SHP77 treated with DMSO at 0.1 percent for 48 hours (cell line): Measurements from ENCODE around the gene NEAT1.

ENCODE experiments used
- DNase-seq: peaks from one replicate; lab custom pipeline; 2025; lab: John Stamatoyannopoulos, UW

The NEAT1 gene

DNA sequence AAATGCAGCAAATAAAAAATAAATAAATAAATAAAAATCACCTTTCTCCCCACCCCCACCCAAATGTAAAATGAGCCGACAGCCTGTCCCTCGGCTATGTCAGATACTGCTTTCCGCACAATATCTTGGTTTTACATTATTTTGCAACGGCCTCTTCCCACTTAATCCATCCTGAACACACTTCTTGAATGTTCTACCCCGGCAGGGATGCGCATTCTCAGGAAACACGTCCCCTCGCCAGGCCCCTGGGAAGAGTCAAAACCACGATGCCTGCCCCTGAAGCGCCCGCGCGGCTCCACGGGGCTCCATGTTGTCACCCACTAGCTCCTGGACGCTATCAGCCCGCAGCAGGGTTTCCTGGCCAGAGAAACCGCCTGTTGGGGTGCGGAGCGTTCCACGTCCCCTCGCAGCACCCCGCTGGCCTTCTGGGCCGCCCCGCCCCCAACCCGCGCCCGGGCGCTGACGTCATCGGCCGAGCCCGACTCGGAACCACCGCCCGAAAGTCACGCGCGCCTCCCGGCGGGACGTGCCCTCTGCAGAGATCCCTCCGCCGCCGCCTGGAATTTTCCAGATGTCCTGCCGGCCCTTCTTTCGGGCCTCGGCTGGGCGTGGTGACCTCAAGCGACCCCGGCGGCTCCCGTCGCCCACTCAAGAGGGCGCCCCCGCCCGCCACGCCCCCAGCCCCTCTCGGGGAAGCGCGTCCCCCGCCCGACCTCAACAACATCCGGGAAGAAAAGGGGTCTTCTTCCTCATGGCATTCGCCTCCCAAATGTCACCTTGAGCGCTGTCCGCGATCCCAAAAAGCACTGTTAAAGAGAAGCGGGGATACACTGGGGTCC, 585 bp upstream of the NEAT1 start:
- peak; percentile 66 for DNase-seq

DNA sequence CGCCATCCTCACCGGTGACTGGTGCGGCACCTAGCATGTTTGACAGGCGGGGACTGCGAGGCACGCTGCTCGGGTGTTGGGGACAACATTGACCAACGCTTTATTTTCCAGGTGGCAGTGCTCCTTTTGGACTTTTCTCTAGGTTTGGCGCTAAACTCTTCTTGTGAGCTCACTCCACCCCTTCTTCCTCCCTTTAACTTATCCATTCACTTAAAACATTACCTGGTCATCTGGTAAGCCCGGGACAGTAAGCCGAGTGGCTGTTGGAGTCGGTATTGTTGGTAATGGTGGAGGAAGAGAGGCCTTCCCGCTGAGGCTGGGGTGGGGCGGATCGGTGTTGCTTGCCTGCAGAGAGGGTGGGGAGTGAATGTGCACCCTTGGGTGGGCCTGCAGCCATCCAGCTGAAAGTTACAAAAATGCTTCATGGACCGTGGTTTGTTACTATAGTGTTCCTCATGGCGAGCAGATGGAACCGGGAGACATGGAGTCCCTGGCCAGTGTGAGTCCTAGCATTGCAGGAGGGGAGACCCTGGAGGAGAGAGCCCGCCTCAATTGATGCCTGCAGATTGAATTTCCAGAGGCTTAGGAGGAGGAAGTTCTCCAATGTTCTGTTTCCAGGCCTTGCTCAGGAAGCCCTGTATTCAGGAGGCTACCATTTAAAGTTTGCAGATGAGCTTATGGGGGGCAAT, 1.1 kb downstream of the NEAT1 start:
- DNase-seq: no peak

DNA sequence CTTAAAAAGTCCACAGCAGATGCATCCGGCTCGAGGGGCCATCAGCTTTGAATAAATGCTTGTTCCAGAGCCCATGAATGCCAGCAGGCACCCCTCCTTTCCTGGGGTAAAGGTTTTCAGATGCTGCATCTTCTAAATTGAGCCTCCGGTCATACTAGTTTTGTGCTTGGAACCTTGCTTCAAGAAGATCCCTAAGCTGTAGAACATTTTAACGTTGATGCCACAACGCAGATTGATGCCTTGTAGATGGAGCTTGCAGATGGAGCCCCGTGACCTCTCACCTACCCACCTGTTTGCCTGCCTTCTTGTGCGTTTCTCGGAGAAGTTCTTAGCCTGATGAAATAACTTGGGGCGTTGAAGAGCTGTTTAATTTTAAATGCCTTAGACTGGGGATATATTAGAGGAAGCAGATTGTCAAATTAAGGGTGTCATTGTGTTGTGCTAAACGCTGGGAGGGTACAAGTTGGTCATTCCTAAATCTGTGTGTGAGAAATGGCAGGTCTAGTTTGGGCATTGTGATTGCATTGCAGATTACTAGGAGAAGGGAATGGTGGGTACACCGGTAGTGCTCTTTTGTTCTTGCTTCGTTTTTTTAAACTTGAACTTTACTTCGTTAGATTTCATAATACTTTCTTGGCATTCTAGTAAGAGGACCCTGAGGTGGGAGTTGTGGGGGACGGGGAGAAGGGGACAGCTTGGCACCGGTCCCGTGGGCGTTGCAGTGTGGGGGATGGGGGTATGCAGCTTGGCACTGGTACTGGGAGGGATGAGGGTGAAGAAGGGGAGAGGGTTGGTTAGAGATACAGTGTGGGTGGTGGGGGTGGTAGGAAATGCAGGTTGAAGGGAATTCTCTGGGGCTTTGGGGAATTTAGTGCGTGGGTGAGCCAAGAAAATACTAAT, 1.9 kb downstream of the NEAT1 start:
- no peak for DNase-seq

DNA sequence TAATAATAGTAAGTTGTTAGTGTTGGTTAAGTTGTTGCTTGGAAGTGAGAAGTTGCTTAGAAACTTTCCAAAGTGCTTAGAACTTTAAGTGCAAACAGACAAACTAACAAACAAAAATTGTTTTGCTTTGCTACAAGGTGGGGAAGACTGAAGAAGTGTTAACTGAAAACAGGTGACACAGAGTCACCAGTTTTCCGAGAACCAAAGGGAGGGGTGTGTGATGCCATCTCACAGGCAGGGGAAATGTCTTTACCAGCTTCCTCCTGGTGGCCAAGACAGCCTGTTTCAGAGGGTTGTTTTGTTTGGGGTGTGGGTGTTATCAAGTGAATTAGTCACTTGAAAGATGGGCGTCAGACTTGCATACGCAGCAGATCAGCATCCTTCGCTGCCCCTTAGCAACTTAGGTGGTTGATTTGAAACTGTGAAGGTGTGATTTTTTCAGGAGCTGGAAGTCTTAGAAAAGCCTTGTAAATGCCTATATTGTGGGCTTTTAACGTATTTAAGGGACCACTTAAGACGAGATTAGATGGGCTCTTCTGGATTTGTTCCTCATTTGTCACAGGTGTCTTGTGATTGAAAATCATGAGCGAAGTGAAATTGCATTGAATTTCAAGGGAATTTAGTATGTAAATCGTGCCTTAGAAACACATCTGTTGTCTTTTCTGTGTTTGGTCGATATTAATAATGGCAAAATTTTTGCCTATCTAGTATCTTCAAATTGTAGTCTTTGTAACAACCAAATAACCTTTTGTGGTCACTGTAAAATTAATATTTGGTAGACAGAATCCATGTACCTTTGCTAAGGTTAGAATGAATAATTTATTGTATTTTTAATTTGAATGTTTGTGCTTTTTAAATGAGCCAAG, 2.7 kb downstream of the NEAT1 start:
- no peak for DNase-seq

DNA sequence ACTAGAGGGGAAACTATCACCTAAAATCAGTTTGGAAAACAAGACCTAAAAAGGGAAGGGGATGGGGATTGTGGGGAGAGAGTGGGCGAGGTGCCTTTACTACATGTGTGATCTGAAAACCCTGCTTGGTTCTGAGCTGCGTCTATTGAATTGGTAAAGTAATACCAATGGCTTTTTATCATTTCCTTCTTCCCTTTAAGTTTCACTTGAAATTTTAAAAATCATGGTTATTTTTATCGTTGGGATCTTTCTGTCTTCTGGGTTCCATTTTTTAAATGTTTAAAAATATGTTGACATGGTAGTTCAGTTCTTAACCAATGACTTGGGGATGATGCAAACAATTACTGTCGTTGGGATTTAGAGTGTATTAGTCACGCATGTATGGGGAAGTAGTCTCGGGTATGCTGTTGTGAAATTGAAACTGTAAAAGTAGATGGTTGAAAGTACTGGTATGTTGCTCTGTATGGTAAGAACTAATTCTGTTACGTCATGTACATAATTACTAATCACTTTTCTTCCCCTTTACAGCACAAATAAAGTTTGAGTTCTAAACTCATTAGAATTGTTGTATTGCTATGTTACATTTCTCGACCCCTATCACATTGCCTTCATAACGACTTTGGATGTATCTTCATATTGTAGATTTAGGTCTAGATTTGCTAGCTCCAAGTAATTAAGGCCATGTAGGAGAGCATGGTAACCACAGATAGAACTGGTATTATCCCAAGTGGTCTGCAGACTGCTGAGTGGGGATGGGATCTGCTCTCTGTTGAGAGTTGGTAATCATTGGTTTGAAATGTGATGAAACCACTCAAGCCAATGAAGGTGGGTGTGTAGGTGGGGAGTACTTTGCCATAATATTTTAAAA, 3.6 kb downstream of the NEAT1 start:
- DNase-seq: no peak

DNA sequence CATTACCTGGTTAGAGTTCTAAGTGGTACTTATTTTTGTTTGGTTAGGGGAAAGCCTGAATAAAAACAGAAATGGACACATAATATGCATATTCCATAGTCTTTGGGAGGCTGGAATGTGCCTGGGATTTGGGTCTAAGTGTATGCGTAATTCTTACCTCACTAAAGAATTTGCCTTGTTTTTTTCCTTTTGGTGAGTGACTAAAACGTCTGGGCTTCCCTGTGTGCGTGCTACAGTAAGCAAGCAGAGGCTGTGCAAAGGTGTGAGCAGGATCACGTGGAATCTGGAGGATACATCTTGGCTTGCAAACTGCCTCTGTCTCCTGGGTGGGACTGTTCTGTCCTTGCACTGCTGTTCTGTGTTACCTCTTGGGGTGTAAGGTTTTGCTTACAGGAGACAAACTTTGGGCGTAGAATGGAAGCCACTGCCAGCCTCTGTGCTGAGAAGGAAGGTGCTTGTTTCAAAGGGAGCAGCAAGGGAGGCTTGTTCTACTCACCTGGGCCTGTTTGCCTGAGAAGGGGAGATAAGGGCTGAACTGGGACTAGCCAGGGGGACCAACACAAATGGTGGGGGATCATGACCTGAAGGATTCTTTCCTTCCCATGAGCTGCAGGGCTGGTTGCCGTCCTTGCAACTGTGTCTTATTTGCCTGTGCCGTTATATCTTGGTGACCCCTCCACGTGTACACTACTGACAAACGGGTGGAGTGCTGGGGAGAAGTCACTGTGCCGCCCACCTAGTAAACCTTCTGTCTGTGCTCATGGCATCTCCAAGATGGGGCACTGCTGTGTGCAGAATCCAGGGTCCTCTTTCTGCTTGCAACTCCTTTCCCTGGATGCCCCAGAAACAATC, 4.5 kb downstream of the NEAT1 start:
- DNase-seq: no peak

DNA sequence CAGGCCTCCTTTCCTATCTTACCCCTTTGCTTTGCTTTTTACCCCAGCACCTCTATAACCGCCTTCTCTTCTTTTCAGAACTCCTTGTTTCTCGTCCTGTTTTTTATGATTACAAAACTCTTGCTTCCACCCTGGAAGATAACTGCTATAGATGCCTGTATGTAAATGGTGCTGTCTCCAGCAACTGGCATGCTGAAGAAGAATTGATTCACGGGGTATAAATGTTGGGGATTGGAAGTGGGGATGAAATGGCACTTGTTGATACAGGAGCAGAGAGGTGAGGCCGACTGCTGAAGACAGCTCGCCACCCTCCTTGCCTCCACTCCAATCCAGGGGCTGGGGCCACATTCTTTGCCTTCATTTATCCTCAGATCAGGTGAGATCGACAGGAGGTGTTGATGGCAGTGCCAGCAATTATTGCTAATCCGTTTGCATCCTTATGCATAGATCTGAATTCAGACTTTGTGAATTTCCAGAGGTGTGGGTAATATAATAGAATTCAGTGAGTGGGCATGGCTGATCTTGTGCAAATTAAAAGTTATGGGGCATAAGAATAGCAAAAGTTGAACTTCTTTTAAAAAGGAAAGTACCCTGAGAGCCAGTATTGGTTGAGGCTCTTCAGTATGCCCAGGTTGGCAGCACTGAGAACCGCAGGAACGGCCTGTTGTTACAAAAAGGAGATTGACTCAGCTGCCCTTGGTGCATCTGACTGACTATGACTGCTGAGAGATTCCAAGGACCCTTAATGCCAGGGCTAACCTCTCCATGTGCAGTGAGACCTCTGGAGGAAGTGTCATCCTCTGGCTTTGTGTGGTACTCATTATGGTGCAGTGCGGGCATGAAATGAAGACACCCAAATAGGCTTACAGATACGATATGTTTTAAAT, 5.3 kb downstream of the NEAT1 start:
- DNase-seq: no peak

DNA sequence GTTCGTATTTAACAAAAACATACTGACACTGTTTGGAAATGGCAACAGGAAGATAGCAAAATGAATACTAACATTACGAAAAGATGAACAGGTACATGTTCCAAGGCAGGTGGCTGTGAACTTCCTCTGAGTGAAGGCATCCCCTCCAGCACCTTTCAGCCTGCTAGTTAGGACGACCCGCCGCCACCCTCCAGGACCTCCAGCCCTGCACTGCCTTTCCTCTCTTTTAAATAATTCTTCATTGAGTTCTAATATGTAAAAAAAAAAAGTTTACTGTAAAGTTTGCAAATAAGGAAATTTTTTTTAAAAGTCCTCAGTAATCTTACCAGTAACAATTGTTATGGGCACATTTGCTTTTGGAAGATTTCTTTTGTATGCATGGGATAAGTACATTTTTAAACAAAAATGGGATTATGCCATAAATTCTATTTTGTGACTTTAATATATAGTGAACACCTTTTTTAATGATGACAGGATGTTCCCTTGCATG, 6.0 kb downstream of the NEAT1 start:
- no peak for DNase-seq

DNA sequence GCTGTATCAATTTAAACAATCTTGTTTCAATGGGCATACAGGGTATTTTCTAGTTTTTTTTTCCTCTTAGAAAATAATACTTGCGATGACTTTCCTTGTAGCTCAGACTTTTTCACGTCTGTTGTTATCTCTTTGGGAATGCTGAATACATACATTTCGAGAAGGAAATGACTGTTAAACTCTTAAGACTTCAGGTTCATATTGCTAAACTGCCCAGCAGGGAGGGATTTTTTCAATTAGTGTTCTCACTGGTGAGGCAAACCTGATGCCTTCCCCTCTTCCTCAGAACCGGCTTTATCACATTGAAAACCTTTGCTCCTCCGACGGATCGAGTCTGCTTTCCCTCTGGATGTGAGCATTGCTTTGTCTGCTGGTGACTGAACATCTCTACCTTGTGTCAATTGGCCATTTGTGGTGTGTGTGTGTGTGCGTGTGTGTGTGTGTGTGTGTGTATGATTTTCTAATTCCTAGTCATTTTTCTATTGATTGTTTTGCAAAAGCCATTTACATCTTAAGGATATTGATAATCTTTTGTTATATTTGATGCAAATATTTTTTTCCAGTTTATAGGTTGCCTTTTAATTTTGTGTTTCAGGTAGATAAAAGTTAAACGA, 6.6 kb downstream of the NEAT1 start:
- no peak for DNase-seq

DNA sequence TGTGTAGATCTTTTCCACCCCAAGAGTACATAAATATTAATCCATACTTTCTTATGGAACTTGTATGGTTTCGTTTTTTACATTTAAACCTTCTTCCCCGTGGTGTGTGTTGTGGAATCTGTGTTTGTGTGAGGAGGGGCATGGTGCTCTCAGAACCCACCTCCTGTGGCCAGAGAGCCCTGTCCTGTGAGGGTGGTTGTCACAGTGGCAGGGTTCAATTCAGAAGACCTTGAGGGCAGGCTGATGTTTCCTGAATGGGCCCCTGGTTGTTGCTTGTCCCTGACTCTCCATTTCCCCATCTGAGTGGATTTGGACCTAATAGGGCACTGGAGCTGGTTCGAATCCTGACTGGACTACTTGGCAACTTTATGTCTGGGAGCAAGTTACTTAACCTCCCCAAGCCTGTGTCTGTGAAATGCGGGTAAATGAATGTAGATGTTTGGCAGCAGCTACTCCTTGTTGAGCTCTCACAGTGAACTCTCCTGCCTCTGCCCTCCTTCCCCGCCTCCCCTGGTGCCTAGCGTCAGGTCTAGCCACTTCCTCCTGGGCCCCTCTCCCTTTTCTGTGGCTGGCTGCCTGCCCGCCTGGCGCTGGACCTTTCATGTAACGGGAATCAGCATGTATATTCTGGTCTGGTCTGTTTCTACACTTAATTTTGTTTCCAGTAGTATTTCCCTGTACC, 7.3 kb downstream of the NEAT1 start:
- no peak for DNase-seq

DNA sequence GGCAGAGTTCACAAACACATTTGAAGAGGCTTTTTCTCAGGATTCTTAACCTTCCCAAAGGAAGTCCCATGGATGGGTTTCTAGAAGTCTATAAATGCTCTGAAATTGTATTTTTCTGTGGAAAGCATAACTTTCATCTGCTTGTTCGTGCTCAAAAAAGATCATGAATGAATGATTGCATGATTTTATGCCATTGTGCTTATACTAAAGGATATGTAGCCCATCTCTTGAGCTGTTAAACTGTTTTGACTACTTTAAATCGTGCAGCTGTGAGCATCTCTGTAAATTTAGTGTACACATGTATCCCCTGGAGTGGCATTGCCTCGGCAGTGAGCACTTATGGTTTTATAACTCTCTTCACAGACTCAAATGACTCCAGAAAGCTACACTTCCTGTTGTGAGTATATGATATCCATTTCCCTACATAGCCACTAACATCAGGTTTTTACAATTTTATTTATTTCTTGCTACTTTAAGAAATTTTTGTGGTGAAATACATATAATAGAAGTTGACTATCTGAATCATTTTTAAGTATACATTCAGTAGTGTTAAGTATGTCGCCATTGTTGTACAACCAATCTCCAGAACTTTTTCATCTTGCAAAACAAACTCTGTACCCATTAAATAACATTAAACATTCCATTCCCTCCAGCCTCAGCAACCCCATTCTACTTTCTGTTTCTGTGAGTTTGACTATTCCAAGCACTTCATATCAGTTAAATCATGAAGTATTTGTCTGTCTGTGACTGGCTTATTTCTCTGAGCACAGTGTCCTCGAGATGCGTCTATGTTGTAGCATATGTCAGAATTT, 8.0 kb downstream of the NEAT1 start:
- DNase-seq: no peak

DNA sequence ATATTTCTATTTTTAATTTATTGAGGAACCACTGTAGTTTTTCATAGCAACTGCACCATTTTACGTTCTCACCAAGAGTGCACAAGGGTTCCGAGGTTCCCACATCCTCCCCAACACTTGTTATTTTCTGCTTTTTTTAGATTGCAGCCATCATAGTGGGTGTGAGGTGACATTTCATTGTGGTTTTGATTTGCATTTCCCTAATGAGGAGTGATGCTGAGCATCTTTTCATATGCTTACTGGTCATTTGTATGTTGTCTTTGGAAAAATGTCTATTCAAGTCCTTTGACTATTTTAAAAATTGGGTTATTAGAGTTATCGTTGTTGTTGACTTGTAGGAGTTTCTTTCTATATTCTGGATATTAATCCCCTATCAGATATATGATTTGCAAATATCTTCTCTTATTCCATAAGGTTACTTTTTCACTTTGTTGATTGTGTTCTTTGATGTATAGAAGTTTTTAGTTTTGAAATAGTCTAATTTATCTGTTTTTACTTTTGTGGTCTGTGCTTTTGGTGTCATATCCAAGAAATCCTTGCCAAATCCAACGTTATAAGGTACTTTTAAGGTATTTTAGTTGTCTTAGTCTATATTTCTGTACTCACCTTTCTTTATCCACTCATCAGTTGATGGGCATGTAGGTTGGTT, 9.0 kb downstream of the NEAT1 start:
- DNase-seq: no peak

DNA sequence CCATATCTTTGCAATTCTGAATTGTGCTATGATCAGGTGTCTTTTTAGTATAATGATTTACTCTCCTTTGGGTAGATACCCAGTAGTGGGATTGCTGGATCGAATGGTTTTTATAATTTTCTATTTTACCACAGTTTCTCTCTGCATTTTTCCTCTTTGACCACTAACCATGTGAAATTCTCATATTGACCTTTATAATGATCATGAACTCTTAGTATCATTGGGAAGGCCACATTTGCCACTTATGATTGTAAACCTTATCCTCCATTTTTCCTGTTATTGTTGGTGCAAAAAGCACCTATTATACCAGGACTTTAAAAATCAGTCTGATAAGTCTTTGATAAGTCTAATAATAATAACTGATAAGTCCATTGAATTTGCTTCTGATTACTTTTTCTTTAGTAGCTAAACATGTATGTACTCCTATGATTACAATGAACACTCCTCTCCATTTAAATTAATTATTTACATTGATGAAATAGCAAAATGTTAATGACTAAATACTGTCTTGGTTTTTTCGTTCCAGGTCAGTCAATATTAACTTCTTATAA, 9.6 kb downstream of the NEAT1 start:
- DNase-seq: no peak

DNA sequence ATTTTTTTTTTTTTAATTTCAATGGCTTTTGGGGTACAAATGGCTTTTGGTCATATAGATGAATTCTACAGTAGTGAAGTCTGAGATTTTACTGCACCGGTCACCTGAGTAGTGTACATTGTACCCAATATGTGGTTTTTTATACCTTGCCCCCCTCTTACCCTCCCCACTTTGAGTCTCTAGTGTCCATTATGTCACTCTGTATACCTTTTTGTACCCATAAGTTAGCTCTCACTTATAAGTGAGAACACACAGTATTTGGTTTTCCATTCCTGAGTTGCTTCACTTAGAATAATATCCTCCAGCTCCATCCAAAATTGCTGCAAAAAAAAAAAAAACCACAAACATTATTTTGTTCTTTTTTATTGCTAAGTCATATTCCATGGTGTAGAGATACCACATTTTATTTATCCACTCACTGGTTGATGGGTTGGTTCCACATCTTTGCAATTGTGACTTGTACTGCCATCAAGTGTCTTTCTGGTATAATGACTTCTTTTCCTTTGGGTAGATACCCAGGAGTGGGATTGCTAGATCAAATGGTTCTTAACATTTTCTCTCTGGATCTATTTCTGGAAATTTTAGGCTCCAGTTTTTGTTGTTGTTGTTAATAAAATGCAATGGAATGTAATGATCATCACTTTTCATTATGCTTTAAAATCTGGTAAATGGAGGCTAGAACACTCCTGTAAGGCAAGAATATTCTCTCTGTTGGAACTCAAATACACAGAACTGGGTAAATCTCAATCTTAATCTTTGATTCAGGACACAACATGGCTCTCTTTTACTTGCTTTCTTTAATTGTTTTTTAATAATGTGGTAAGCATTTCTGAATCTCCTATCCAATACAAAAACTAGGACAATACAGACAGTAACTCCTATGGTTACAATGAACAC, 10.3 kb downstream of the NEAT1 start:
- no peak for DNase-seq

DNA sequence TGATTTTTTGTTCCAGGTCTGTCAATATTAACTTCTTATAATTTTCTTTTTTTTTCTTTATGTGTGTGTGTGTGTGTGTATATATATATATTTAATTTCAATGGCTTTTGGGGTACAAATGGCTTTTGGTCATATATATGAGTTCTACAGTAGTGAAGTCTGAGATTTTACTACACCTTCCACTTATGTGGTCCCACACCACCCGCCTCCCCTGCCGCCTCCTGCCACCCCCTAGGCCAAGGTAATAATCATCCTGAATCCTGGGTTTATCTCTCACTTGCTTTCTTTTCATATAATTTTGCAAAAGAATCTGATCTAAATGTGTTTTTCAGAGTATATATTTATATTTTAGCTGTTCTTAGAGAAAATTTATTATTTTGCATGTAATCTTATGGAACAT, 11.1 kb downstream of the NEAT1 start:
- DNase-seq: no peak
